H1 (cell line): Measurements from ENCODE around the gene MVD. TPM values are rescaled to one million over a fixed set of nuclear protein-coding genes. Genes with fewer than 3 reads are reported as not detected.
"Not testable (repeated sequence)": the region's sequence is repeated elsewhere in the genome, so short reads cannot be mapped to it uniquely, and the experiment has no call there.

ENCODE experiments used
- CTCF ChIA-PET: fragments of 300-600 bp; sonication (Branson Sonifier 250); formaldehyde crosslinking; loops from one replicate; lab custom pipeline; 2021; ENCODE audit not compliant: partially characterized antibody; lab: Charles Lee
- POLR2A ChIA-PET: fragments of 300-600 bp; sonication (Branson Sonifier 250); formaldehyde crosslinking; loops from one replicate; lab custom pipeline; 2021; ENCODE audit warnings: inconsistent platforms; ENCODE audit not compliant: partially characterized antibody; lab: Charles Lee
- DNase-seq, 2 experiments: peaks; one replicate each; pipeline versions ENCODE4 v3.0.0 to v3.0.0-alpha.2; 2010 to 2022; ENCODE audit warnings: low spot score in 2 of 2, low read depth in 1 of 2, mixed read lengths in 1 of 2
- FAIRE-seq: peaks from 2 replicates; lab custom pipeline; 2011; peaks lifted over from hg19 to GRCh38; lab: Jason Lieb, UNC
- H2AFZ ChIP-seq: 2 replicates; pipeline ENCODE4 v1.8.1; 2012; ENCODE audit warnings: low read length, inconsistent platforms
- H2AK5ac ChIP-seq: 2 replicates; pipeline ENCODE4 v1.6.1; 2013; ENCODE audit warnings: low read depth, low read length
- H2BK120ac ChIP-seq: replicated peaks from 2 replicates; pipeline ENCODE3; 2013; ENCODE audit warnings: low read depth, low read length, inconsistent platforms
- H2BK12ac ChIP-seq: 2 replicates; pipeline ENCODE4 v1.6.1; 2013; ENCODE audit warnings: low read depth, low read length
- H2BK15ac ChIP-seq: 2 replicates; pipeline ENCODE4 v1.6.1; 2013; ENCODE audit warnings: low read length
- H2BK20ac ChIP-seq: 2 replicates; pipeline ENCODE4 v1.6.1; 2013; ENCODE audit warnings: low read length
- H2BK5ac ChIP-seq: 2 replicates; pipeline ENCODE4 v1.6.1; 2013; ENCODE audit warnings: low read depth, low read length
- H3K14ac ChIP-seq: 2 replicates; pipeline ENCODE4 v1.6.1; 2013; ENCODE audit warnings: inconsistent platforms; ENCODE audit not compliant: insufficient read length
- H3K18ac ChIP-seq: 2 replicates; pipeline ENCODE4 v1.6.1; 2013; ENCODE audit warnings: low read length; ENCODE audit errors: extremely low read depth
- H3K23ac ChIP-seq: 2 replicates; pipeline ENCODE4 v1.6.1; 2013; ENCODE audit warnings: inconsistent platforms; ENCODE audit not compliant: insufficient read length
- H3K23me2 ChIP-seq: 2 replicates; pipeline ENCODE4 v1.6.1; 2013; ENCODE audit warnings: low read depth, low read length
- H3K27ac ChIP-seq: 2 replicates; pipeline ENCODE4 v1.6.1; 2011; ENCODE audit warnings: low read depth, low read length, inconsistent platforms
- H3K27me3 ChIP-seq, 4 experiments: replicated peaks in 1 of 4; 1 replicate in 1 of 4; 2 replicates in 3 of 4; pipeline versions ENCODE4 v1.6.1 to v1.8.1; 2011 to 2013; ENCODE audit warnings: low read length in 3 of 4, mild to moderate bottlenecking in 3 of 4, inconsistent platforms in 2 of 4, mixed read lengths in 2 of 4, moderate library complexity in 1 of 4; ENCODE audit not compliant: control insufficient read depth in 3 of 4, insufficient read depth in 3 of 4; ENCODE audit errors: extremely low read depth in 1 of 4
- H3K36me3 ChIP-seq, 4 experiments: 2 replicates each; pipeline versions ENCODE4 v1.6.1 to v1.8.1; 2011 to 2013; ENCODE audit warnings: mild to moderate bottlenecking in 4 of 4, low read length in 3 of 4, moderate library complexity in 2 of 4, control low read depth in 1 of 4, inconsistent platforms in 1 of 4; ENCODE audit not compliant: insufficient read depth in 4 of 4, control insufficient read depth in 2 of 4
- H3K4ac ChIP-seq: replicated peaks from 2 replicates; pipeline ENCODE3; 2013; ENCODE audit warnings: low read length, low read depth, mixed read lengths, inconsistent platforms; ENCODE audit not compliant: insufficient read length
- H3K4me1 ChIP-seq, 4 experiments: replicated peaks in 1 of 4; 1 replicate in 1 of 4; 2 replicates in 3 of 4; pipeline versions ENCODE4 v1.6.1 to v1.8.1; 2011 to 2013; ENCODE audit warnings: low read length in 3 of 4, inconsistent platforms in 2 of 4, mixed read lengths in 1 of 4; ENCODE audit not compliant: insufficient read depth in 4 of 4, control insufficient read depth in 3 of 4
- H3K4me2 ChIP-seq, 2 experiments: 2 replicates each; pipeline versions ENCODE4 v1.6.1 to v1.8.1; 2011 to 2013; ENCODE audit warnings: low read depth in 2 of 2, low read length in 2 of 2, control low read depth in 1 of 2, inconsistent platforms in 1 of 2, mild to moderate bottlenecking in 1 of 2; ENCODE audit not compliant: insufficient read depth in 1 of 2
- H3K4me3 ChIP-seq, 4 experiments: fragments of 200-600, 300-600 bp in 1 of 4; sonication (generic), shearing (Covaris generic), sonication (Bioruptor Twin) in 1 of 4; 2 replicates each; pipeline versions ENCODE4 v1.5.1 to v1.8.1; 2011 to 2016; ENCODE audit warnings: low read length in 4 of 4, low read depth in 3 of 4, control low read depth in 2 of 4, inconsistent platforms in 2 of 4, mild to moderate bottlenecking in 2 of 4, mixed read lengths in 1 of 4, moderate library complexity in 1 of 4; ENCODE audit not compliant: insufficient read depth in 2 of 4; ENCODE audit errors: extremely low read depth in 1 of 4
- H3K56ac ChIP-seq: replicated peaks from 2 replicates; pipeline ENCODE3; 2013; ENCODE audit warnings: low read depth, mild to moderate bottlenecking, mixed read lengths, low read length, inconsistent platforms; ENCODE audit not compliant: insufficient read length
- H3K79me1 ChIP-seq: 2 replicates; pipeline ENCODE4 v1.6.1; 2013; ENCODE audit warnings: low read depth, low read length, control low read depth
- H3K79me2 ChIP-seq, 2 experiments: 2 replicates each; pipeline versions ENCODE4 v1.6.1 to v1.8.1; 2012 to 2013; ENCODE audit warnings: low read length in 2 of 2, mild to moderate bottlenecking in 2 of 2, inconsistent platforms in 1 of 2; ENCODE audit not compliant: insufficient read depth in 2 of 2, control insufficient read depth in 1 of 2
- H3K9ac ChIP-seq, 4 experiments: replicated peaks in 1 of 4; 1 replicate in 1 of 4; 2 replicates in 3 of 4; pipeline versions ENCODE4 v1.6.1 to v1.8.1; 2011 to 2013; ENCODE audit warnings: low read depth in 3 of 4, low read length in 3 of 4, control low read depth in 2 of 4, mild to moderate bottlenecking in 2 of 4, moderate library complexity in 2 of 4, inconsistent platforms in 1 of 4; ENCODE audit errors: extremely low read depth in 1 of 4
- H3K9me3 ChIP-seq, 2 experiments: 2 replicates each; pipeline versions ENCODE4 v1.6.1 to v1.8.1; 2012 to 2013; ENCODE audit warnings: mild to moderate bottlenecking in 2 of 2, moderate library complexity in 2 of 2, control low read depth in 1 of 2, inconsistent platforms in 1 of 2, low read depth in 1 of 2, low read length in 1 of 2, mixed read lengths in 1 of 2; ENCODE audit not compliant: insufficient read depth in 2 of 2
- H4K20me1 ChIP-seq, 2 experiments: replicated peaks in 1 of 2; 2 replicates each; pipeline versions ENCODE3 to v1.8.1; 2011 to 2013; ENCODE audit warnings: inconsistent platforms in 2 of 2, low read length in 2 of 2, mild to moderate bottlenecking in 1 of 2; ENCODE audit not compliant: insufficient read depth in 2 of 2, control insufficient read depth in 1 of 2
- H4K5ac ChIP-seq: 2 replicates; pipeline ENCODE4 v1.6.1; 2013; ENCODE audit warnings: low read length, low read depth, mixed read lengths, inconsistent platforms; ENCODE audit not compliant: insufficient read length
- H4K8ac ChIP-seq: 2 replicates; pipeline ENCODE4 v1.8.0; 2013; ENCODE audit warnings: mild to moderate bottlenecking, moderate library complexity, low read length, inconsistent platforms; ENCODE audit not compliant: insufficient read depth; ENCODE audit errors: extremely low read depth
- H4K91ac ChIP-seq: replicated peaks from 2 replicates; pipeline ENCODE3; 2013; ENCODE audit warnings: low read length, mixed read lengths, inconsistent platforms; ENCODE audit not compliant: insufficient read length
- WGBS, 2 experiments: shearing (Covaris generic) in 1 of 2; methylation state at CpG; one replicate each; pipeline versions ENCODE4 v1.1.6 to v1.1.7; 2013 to 2015; ENCODE audit warnings: low lambda C conversion rate in 2 of 2, mixed read lengths in 2 of 2, inconsistent platforms in 1 of 2, low coverage in 1 of 2, missing lambda C conversion rate in 1 of 2; ENCODE audit not compliant: insufficient replicate concordance in 2 of 2, insufficient coverage in 1 of 2, insufficient read length in 1 of 2; ENCODE audit errors: extremely low coverage in 1 of 2, missing lambda C conversion rate in 1 of 2; 5-methylcytosine and 5-hydroxymethylcytosine counted together
- polyA plus RNA-seq, 7 experiments: library from polyadenylated mRNA; depleted of rRNA in 3 of 7; stranded (reverse) in 5 of 7; unstranded in 2 of 7; fragments of >200 nt in 5 of 7; fragments of 200-250 nt in 2 of 7; gene quantifications; 1 replicate in 5 of 7; 2 replicates in 1 of 7; 4 replicates in 1 of 7; pipeline versions ENCODE4 v1.2.1 to v1.2.3, GENCODE V29; 2011 to 2013; ENCODE audit warnings: missing spikeins in 2 of 7, mixed read lengths in 2 of 7
- total RNA-seq: library from RNA; stranded (reverse); fragmentation: NEBNext Ultra II Directional; extraction: Animal tissue kit (Norgen Biotek cat#: 25700); gene quantifications from 2 replicates; pipeline ENCODE4 v1.2.1, GENCODE V29; 2021

The MVD gene
- total and polyA plus RNA-seq, 2 of the 8 experiments (the other 6 are each of a cell fraction or from before 2014, with no cell fraction given): 47.2 to 77.3 TPM

- H3K18ac ChIP-seq, H3K9ac ChIP-seq, H3K4me1 ChIP-seq, H3K79me2 ChIP-seq, H3K9me3 ChIP-seq, H3K14ac ChIP-seq, DNase-seq, H3K27ac ChIP-seq, H2BK12ac ChIP-seq, H4K8ac ChIP-seq, H2AFZ ChIP-seq, H4K20me1 ChIP-seq, FAIRE-seq, H2BK5ac ChIP-seq, H3K23ac ChIP-seq, H4K91ac ChIP-seq, H3K27me3 ChIP-seq, H3K4me3 ChIP-seq, H3K79me1 ChIP-seq, H2BK15ac ChIP-seq, H2BK20ac ChIP-seq, H3K36me3 ChIP-seq, H3K4ac ChIP-seq, H3K4me2 ChIP-seq, H3K23me2 ChIP-seq, H3K56ac ChIP-seq, H4K5ac ChIP-seq, H2BK120ac ChIP-seq, H2AK5ac ChIP-seq: not testable (repeated sequence)
- CTCF ChIA-PET: interaction anchor here (4.8 to 9.7 kb wide), 3 partner anchors 11 to 27 kb away, joined by 33 to 87 read pairs (median 37); partner anchors contain the start of gene SNAI3
- WGBS, 2 experiments: 86% methylated on average over 8 of the region's 8 CpGs; no CpG with 5 or more reads in 1 of the 2 experiments
- POLR2A ChIA-PET: interaction anchor here (1.2 to 4.2 kb wide), 2 partner anchors 15 to 30 kb away, joined by 4 to 13 read pairs; partner anchors contain the start of gene IL17C
Measured at GRCh38 chr16:88669493-88669892, 6.6 kb upstream of the MVD start.
